ENCODE measurements around the gene CGRRF1. TPM values are rescaled to one million over a fixed set of nuclear protein-coding genes. Genes with fewer than 3 reads are reported as not detected.

The CGRRF1 gene
- total RNA-seq, 1 donor from 2014 or later = 1.2 TPM

DNA sequence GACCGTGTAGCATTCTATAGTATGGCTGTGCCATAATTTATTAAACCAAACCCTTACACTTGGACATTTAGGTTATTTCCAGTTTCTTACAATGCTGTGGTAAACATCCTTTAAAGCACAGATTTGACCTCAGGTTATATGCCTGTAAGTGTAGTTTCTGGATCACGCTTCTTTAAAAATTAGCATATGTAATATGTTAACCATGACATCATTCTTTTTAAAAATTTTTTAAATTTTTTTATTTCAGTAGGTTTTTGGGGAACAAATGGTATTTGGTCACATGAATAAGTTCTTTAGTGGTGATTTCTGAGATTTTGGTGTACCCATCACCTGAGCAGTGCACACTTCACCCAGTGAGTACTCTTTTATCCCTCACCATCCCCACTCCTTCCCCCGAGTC, 75.5 kb downstream of the CGRRF1 start:
- H3K4me1 ChIP-seq = peaks cover 0 to 3% of the 10 kb centered on the region in 2 donors
- DNase-seq (ENCODE audit: low spot score in 2 of 2) = no peak
- no peaks in the 10 kb centered on the region for H3K27me3 ChIP-seq
- TF ChIP-seq, protein P1, sequence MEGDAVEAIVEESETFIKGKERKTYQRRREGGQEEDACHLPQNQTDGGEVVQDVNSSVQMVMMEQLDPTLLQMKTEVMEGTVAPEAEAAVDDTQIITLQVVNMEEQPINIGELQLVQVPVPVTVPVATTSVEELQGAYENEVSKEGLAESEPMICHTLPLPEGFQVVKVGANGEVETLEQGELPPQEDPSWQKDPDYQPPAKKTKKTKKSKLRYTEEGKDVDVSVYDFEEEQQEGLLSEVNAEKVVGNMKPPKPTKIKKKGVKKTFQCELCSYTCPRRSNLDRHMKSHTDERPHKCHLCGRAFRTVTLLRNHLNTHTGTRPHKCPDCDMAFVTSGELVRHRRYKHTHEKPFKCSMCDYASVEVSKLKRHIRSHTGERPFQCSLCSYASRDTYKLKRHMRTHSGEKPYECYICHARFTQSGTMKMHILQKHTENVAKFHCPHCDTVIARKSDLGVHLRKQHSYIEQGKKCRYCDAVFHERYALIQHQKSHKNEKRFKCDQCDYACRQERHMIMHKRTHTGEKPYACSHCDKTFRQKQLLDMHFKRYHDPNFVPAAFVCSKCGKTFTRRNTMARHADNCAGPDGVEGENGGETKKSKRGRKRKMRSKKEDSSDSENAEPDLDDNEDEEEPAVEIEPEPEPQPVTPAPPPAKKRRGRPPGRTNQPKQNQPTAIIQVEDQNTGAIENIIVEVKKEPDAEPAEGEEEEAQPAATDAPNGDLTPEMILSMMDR (IDR thresholded peaks at IDR 0.05) = no peak
- no peaks in the 10 kb centered on the region for H3K9me3 ChIP-seq
- no peak overlapping the region for H3K27ac ChIP-seq
- no peak overlapping the region for H3K4me3 ChIP-seq
- intact Hi-C loops (cut with DNase I) = no loop called here
- H3K36me3 ChIP-seq = no peaks in the 10 kb centered on the region

Other genes with a start within 250 kb of the CGRRF1 start
- gene CDKN3, start 112.9 kb upstream of the CGRRF1 start, total RNA-seq = not detected
- 173 TPM for gene CNIH1, start 68.5 kb upstream of the CGRRF1 start, total RNA-seq
- gene GMFB, start 20.9 kb upstream of the CGRRF1 start, total RNA-seq = 27.5 TPM
- 66.0 TPM for gene SAMD4A, start 57.2 kb downstream of the CGRRF1 start, total RNA-seq